ENCODE results near the gene KLHL8.

Gene KLHL8

GRCh38 chr4:87120010-87120409, 100.4 kb downstream of the KLHL8 start:
- no peak for DNase-seq

GRCh38 chr4:87118826-87119225, 101.6 kb downstream of the KLHL8 start:
- no peak for DNase-seq

DNA sequence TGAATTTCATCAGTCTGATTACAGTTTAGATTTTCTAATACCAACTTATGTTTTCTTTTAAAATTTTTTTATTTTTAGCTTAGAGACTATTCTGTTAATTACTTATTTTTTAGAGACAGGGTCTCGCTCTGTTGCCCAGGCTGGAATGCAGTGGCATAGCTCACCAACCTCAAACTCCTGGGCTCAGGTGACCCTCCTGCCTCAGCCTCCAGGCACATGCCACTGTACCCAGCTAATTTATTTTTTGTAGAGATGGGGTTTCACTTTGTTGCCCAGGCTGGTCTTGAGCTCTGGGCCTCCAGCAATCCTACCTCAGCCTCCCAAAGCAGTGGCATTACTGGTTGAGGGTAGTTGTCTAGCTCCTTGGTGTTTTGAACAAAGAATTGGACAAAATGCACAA, 102.0 kb downstream of the KLHL8 start:
- DNase-seq: no peak

- no peak for DNase-seq
Observed at GRCh38 chr4:87117732-87118075, 102.7 kb downstream of the KLHL8 start.

DNA sequence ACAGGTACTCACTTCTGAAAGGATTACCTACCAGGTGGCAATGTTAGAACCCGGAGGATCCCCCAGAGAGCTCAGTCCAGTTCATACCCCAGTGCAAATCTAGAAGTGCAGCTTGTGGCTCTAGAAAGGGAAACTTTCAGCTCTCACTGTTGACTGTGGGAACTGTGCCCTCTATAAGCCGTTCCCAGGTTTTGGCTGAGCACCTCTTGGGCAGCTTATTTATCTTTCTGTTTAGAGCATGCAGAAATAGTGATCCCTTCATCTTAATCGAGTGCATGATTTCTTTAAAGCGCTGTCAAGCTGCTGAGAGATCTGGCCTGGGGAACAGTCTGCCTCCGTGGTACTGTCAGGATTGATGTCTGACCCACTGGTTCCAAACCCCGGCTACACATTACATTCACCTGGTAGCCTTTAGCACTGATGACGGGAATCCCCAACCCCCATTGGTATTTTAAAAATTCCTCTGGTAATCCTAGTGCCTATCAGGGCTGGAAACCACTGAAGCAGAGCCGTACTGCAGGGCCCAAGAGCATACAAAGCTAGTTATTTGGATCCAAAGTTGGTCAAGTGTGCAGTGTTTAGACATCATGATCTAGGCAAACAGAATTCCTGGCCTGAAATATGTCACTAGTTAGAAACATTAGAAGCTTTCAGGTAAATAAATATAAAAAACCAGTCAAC, 103.2 kb downstream of the KLHL8 start:
- DNase-seq: no peak

DNA sequence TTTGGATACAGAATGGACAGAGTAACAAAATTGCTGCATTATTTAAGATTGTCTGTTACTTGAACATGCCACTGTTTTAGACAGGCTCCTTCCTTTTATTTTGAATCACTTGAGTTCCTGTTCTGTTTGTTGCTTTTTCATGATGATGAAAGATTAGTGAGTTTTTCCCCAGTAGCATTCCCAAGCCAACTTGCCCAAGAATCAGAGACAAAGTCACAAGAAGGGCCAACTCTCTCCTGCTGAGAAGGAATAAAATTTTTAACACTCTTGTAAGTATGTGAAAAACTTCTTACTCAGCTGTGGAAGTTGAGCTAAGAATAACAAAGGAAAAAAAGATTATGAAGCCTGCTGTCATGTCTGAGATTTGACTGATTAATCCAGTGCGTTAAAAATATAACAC, 104.2 kb downstream of the KLHL8 start:
- no peak for DNase-seq

DNA sequence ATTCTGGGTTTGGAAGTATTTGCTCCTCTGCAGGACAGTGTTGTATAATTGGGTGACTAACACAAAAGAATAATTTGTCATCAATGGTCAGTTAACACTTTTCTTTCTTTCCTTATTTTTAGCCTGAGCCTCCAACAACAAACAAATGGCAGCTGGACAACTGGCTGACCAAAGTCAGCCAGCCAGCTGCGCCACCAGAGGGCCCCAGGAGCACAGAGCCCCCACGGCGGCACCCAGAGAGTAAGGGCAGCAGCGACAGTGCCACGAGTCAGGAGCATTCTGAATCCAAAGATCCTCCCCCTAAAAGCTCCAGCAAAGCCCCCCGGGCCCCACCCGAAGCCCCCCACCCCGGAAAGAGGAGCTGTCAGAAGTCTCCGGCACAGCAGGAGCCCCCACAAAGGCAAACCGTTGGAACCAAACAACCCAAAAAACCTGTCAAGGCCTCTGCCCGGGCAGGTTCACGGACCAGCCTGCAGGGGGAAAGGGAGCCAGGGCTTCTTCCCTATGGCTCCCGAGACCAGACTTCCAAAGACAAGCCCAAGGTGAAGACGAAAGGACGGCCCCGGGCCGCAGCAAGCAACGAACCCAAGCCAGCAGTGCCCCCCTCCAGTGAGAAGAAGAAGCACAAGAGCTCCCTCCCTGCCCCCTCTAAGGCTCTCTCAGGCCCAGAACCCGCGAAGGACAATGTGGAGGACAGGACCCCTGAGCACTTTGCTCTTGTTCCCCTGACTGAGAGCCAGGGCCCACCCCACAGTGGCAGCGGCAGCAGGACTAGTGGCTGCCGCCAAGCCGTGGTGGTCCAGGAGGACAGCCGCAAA, 106.0 kb downstream of the KLHL8 start:
- no peak for DNase-seq

GRCh38 chr4:87112063-87112462, 108.4 kb downstream of the KLHL8 start:
- no peak for DNase-seq

All from hippocampal formation (tissue), 2 donors.